ENCODE results near the gene KIF2C. TPM values are rescaled to one million over a fixed set of nuclear protein-coding genes. Genes with fewer than 3 reads are reported as not detected.

The KIF2C gene
- total RNA-seq, 1 donor from 2014 or later = 21.3 TPM

DNA sequence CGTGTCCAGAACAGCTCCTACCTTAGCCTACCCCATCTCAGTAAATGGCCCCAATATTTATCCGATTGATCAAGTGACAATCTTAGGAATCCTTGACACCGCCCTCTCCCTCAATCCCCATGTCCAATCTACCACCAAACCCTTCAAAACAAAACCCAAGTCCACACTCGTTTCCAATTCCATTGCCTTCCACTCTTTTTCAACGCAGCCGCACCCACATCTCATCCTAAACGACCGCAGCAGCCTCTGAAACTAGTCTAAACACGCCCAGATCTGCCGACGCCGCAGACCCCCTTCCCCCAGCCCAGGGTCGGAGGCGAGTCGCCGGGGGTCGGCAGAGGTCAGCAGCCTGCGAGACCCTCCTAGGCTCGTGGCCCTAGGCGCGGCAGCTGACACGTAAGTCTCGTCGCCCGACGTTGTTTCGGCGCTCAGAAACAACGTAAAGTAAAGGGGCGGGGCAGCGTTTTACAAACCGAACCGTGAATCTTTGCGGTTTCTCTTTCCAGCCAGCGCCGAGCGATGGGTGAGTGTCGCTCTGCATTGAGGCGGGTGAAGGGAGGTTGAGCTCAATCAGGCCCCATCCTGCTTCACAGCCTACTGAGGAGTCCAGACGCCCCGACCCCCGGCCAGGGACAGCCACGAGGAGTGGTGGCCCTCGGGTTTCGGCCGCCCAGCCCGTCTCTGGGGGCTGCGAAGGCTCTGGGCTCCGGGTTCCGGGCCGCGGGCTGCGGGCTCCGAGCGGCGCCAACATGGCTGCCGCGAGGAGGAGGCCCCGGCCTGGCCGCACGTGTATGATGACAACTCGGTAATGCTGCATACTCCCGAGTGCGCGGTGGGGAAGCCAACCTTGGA, 35.7 kb downstream of the KIF2C start, which contains the start of gene RPS8:
TSS of gene RPS8 (plus strand) at position 463 of the 852 bp plus-strand sequence. CDS start at position 520, 57 bp downstream.
- DNase-seq (ENCODE audit: low read depth in 2 of 2) = peak; percentile 91 to 96

DNA sequence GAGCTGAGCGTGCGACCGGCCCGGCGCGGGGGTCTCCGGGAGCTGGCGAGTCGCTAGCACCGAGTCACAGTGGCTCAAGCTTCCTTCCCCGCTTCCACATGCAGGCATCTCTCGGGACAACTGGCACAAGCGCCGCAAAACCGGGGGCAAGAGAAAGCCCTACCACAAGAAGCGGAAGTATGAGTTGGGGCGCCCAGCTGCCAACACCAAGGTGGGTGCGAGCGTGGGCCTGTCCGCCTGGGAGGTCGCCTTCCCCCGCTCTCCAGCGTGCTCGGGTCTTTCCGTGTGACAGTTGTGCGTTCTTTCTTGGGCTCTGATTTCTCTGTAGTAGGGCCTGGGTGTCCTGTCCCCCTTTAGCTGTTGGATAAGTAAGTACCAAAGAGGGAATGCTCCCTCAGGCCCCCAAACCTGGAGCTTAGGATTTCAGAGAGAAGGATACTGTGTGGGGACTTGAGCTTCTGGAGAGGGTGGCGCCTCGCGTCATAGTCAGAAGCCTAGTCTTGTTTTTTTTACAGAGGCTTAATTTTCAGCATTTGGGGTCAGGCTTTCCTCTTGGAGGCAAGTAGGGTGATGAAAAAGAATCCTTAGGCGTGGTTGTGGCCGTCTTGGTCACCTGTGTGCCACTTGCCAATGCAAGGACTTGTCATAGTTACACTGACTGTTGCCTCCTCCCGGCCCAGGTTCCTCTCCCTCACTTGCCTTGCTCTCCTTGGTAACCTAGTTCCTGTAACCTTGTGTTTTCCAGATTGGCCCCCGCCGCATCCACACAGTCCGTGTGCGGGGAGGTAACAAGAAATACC, 36.5 kb downstream of the KIF2C start:
- peak in 1 of 2 donors; percentile 29 for DNase-seq (ENCODE audit: low read depth in 2 of 2)

DNA sequence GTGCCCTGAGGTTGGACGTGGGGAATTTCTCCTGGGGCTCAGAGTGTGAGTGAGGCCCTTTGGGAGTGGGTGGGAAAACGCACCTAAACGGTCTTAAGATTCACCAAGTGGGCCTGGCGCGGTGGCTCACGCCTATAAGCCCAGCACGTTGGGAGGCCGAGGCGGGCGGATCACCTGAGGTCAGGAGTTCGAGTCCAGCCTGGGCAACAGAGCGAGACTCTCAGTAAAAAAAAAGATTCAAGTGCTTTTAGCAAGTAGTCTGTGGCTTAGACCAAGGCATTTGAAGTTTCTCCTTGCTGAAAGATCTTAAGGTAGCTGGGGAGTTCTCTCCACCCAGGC, 37.1 kb downstream of the KIF2C start:
- no peak for DNase-seq (ENCODE audit: low read depth in 2 of 2)

DNA sequence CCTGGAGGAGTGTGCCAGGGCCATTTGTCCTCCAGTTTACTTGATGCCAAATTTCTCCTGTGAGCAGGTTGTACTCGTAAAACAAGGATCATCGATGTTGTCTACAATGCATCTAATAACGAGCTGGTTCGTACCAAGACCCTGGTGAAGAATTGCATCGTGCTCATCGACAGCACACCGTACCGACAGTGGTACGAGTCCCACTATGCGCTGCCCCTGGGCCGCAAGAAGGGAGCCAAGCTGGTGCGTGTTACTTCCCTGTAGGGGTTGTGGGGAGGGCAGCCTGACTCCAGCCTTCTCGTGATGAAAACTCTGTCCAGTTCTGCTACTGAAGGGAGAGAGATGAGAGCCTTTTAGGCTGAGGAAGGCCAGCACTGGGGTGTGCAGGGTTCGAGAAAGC, 37.9 kb downstream of the KIF2C start:
- no peak for DNase-seq (ENCODE audit: low read depth in 2 of 2)

DNA sequence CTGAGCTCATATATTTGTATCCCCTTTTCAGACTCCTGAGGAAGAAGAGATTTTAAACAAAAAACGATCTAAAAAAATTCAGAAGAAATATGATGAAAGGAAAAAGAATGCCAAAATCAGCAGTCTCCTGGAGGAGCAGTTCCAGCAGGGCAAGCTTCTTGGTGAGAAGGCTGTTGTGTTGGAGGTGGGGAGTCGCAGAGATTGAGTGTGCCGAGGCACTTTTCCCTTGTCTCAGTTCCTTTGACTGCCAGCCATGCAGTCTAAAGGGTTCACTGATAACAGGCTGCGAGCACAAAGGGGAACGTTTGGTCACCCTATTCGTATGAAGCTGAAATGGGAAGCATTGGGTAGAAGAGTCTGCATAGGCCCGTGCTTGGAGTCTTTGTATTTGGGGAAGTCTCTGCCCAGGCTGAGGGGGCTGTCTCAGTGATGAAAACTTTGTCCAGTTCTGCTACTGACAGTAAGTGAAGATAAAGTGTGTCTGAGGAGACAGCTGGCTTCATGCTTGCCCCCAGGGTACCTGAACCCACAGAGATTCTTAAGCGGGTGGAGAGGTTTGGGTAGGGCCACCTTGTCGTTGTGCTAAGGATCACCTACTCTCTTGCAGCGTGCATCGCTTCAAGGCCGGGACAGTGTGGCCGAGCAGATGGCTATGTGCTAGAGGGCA, 38.5 kb downstream of the KIF2C start:
- no peak for DNase-seq (ENCODE audit: low read depth in 2 of 2)

DNA sequence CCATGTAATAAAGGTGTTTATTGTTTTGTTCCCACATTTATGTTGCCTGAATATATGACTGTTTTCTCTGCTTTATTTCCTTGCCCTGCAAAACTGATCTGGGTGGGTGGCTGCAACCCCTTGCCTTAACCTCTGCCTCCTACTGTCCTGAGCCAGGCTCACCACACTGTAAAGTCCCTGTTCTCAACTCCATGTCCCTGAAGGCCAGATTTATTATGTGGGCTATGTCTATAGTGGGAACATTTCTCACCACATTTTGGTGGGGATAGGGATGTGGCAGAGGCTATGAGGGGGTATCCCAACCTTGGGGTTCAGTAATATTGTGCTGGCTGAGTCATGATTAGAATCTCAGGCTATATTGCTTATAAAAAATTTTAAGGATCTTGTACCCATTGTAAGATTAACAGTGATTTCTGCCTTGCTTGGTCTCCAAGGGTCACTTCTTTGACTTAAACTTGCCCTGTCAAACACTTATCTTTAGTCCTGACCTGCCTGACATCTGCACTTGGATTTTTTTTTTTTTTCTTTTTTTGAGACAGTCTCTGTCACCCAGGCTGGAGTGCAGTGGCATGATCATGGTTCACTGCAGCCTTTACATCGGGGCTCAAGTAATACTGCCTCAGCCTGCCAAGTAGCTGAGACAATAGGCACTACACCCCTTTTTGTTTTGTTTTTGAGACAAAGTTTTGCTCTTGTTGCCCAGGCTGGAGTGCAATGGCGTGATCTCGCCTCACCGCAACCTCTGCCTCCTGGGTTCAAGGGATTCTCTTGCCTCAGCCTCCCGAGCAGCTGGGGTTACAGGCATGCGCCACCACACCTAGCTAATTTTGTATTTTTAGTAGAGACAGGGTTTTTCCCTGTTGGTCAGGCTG, 39.3 kb downstream of the KIF2C start:
- DNase-seq (ENCODE audit: low read depth in 2 of 2) = no peak

DNA sequence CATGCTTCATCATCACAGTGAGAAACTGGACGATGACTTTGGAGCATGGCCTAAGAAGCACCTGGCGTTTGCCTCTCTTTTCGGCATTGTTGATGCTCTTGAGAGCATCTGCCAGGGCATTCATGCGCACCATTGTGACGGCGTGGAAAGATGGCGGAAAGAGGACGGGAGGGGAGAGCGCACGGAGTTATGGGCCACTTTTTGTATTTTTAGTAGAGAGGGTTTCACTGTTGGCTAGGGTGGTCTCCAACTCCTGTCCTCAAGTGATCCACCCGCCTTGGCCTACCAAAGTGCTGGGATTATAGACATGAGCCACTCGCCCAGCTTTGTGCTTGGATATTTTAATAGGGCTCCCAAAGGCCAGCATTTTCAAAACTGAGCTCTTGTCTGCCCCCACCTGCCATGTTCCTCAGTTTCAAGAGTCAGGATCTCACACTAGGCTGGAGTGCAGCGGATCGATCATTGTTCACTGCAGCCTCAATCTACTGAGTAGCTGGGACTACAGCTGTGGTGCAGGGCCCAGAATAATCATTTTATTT, 41.0 kb downstream of the KIF2C start:
- no peak for DNase-seq (ENCODE audit: low read depth in 2 of 2)

DNA sequence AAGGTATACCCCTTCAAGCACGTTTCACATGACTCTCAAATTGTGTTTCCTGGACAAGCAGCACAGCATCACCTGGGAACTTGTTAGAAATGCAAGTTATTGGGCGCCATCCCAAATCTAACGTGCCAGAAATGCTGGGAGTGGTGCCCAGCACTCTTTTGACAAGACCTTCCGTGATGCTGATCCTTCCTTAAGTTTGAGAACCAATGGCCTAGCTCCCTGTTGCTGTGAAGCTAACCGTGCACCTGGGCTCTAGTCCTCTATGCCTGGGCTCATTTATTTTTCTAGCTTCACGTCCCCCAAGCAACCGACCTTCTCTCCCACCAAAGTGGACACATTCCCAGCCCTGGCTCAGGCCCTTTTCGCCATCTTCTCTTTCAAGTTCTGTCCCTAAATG, 44.1 kb downstream of the KIF2C start:
- DNase-seq (ENCODE audit: low read depth in 2 of 2) = no peak

DNA sequence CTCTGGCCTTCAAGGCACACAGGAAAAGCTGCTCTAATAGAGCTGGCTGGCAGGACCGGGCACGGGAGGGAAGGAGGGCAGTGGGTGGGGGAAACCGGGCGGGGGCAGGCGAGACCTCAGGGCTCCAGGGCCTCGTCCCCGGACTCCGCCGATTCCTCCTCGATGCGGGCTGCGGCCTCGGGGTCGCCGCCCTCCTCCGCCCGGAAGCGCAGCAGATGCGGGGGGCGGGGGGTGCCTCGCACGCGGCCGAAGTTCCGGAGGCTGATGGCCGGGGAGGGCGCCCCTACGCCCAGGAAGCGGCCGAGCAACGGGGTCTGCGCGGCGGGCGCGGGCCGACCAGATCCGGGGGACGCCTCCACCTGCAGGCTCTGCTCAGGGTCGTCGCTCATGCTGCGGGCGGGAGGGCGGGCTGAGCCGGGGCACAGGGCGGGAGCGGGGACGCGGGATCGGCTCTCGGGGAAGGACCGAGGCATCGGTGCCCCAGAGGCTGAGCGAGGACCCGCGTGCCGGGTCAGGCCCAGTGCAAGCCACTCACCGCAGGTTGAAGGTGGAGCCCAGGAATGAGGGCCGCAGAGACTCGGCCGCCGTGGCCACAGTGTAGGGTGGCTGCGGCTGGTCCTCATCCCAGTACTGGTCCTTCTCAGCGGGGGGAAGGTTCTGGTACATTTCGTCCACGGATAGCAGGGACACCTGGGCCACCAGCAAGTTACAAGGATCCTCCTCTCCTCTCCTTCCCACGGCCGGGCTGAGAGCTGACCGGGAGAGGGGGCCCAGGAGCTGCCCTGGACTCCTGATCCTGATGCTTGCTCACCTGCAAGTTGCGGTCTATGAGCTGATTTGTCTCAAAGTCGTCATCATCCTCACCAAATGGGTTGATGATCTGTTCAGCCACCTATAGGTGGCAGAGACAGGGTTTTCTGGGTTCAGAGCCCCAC, 44.7 kb downstream of the KIF2C start:
- DNase-seq (ENCODE audit: low read depth in 2 of 2) = no peak

DNA sequence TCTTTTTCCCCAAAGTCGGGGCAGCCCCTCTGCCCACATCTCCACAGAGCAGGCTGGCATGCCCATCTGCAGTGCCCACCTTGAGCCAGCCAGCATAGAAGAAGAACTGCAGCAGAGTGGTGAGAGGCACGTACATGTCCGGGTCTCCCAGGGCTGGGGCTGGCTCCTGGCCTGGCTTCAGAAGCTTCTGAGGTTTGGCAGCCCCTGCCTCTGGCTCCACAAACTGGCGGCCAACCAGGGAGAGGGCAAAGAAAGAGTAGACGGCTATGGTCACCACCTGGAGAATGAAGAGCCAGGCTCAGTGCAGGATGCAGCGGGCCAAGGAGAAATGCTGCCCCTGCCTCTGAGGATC, 45.4 kb downstream of the KIF2C start:
- no peak for DNase-seq (ENCODE audit: low read depth in 2 of 2)

DNA sequence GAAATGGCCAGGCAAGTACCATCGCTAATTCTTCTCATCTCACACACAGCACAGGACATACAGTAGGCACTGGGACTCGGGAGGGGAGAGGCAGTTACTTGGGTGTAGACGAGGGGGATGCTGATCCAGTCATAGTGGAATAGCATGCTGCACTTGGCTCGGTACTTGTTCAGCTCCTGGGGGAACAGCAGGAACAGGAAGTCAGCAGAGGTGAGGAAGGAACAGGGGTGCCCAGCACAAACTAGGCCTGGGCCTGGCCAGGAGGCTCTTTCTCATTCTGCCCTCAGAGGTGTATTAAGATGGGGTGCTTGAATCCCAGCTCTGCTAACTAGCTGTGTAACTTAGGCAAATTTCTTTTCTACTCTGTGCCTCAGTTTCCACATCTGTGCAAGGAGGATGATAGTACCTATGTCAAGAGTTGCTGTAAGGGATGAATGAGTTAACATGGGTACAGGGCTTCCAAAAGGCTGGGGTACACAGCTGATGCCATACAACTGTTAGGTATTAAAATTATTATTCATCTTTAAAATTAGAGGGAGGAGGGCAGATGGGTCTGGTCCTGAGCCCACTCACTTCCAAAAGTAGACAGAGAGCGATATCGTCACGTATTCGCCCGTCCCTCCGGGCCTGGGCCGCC, 46.0 kb downstream of the KIF2C start:
- DNase-seq (ENCODE audit: low read depth in 2 of 2) = no peak

DNA sequence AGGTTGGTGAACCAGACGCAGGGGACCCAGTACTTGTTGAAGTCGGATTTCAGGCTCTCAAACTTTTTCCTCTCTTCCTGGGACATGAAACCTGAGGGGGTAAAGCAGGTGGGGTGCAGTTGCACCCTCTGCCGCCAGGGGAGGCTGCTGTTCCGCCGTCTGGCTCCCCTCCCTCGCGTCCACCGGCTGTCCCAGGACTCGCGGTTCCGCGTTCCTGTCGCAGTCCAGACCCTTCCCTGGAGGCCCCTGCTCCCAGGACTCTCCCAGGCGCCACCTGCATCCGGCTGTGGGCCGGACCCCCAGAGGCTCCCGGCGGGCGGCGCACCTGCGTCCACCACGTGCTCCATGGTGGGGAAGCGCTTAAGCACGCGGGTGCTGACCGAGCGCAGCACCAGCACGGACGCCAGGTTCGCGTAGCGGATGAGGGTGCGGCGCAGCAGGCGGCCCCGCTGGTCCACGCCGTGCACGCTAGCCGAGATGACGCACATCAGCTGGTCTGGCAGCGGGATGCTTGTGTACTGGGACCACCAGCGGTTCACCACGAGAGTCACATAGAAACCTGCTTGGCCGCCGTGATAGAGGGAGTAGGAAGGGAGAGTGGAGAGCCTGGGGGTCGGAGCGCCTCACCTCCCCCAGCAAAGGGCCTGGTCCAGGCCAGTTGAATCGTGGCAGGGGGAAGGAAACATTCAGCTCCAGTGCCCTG, 46.7 kb downstream of the KIF2C start:
- peak in 1 of 2 donors; percentile 71 for DNase-seq (ENCODE audit: low read depth in 2 of 2)

DNA sequence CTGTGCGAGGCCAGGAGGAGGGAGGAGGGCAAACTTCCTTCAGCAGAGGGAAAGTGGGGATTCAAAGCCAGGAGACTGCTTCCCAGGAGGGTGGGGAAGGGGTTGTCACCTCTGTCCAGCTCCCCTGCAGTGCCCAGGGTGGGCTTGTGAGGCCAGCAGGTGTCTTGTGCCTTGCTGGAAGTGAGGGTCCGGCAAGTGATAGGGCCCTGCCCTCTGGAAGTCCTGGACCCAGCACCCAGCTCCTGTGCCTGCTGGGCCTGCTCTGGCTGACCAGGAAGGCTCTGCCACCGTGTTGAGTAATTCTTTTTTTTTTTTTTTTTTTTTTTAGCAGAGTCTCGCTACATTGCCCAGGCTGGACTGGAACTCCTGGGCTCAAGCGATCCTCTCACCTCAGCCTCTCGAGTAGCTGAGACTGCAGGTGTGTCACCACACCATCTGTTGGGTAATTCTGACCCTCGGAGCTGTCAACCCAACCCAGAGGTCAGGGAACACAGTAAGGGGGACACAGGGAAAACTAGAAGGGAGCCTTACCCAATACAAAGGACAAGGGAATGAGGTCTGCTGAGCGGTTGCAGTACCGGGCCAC, 47.3 kb downstream of the KIF2C start:
- DNase-seq (ENCODE audit: low read depth in 2 of 2) = no peak

DNA sequence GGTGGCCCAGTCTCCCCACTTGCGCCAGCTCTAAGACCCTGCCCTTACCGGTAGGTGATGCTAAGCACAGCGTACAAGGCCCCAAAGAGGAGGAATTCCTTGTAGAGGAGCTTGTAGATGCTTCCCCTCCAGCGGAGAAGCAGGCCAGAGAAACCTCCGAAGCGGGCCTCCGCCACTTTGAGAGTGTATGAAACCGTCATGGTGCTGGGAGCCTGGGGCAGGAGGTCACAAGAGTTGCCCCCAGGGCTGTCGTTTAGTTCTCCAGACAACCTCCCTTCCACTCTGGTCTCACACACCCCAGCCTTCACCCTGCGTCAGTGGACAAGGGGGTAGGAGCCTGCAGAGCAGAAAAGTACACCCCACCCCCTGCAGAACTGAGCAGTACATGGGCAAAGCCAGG, 47.9 kb downstream of the KIF2C start:
- no peak for DNase-seq (ENCODE audit: low read depth in 2 of 2)

DNA sequence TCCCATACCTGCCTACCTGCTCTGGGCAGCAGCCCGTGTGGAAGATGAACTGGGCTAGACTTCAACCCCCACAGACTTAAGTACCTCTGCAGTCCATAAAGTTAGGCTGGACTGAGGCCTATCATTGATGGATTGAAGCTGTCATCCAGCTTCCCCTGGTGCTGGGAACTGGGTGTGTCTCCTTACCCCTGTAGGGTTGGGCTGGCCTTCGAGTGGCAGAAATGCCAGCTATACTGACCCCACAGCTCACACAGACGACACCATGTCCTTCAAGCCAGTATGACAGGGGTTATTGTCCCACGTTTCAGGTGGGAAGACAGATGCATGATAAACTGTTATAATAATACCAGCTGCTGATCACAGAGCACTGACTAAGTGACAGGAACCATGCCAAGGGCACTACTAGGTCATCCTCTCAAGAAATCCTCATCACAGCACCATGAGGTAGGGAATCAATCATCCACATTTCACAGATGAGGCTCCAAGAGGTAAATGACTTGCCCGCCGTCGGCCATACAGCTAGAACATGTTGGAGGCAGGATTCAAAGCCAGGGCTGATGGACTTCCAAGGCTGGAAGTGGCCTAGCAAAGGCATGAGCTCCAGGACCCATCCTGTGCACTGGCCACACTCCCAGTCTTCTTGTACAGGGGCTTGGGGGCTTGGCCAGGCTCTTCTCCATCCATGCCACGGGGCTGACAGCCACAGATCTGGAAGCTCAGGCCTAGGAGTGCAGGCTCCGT, 48.7 kb downstream of the KIF2C start, which contains the start of gene BEST4:
TSS of gene BEST4 (minus strand) at position 51 of the 741 bp plus-strand sequence. CDS start 465 bp downstream, outside the sequence.
- no peak for DNase-seq (ENCODE audit: low read depth in 2 of 2)

DNA sequence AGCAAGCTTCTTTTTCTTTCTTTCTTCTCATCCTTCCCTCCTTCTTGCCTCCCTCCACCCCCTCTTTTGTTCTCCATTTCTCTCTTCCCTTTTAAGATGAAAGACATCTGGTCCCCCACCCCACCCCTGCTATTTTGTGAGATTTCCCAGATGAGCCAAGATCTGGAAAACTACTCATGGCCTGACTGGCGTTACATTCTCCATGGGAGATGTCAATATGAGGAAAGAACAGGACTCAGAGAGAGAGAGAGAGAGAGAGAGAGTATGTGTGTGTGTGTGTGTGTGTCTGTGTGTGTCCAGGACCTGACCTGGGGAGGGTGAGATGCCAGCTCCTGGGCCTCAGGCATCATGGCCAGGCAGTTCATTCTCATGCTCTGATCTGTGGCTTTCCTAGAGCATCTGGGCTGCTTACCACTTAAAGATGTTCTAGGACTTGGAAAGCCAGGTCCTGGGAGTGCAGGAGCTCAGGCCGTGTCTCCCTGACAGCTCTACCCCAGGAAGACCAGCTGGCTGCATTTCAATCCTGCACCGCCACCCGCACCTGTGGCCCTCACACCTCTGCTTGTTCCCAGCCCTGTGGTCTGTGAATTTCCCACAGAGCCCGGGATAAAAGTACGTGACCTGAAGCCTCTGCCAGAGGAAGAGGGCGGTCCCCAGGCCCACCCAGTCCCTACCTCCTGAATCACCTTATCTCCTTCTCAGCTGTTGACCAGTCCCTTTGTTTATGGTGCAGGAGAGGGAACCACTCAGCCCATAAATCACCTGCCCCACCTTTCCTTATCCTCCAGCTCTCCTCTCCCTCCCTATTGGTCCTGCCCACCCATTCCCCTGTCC, 51.5 kb downstream of the KIF2C start:
- DNase-seq (ENCODE audit: low read depth in 2 of 2) = no peak

All from dermis microvascular lymphatic vessel endothelial cell (primary cell).